Muscle layer of colon (tissue), 2 donors: ENCODE results near the gene TGFBR2.
A peak's percentile ranks its signal among the peaks of the same experiment; 100 is the strongest.

Experiments used
- H3K27ac ChIP-seq: one replicate; pipeline ENCODE4 v1.7.0; 2013; ENCODE audit warnings: low read depth, mild to moderate bottlenecking, low read length, moderate library complexity
- H3K27me3 ChIP-seq, 2 donors: one replicate each; pipeline ENCODE4 v1.7.0; 2013; ENCODE audit warnings: low read length in 2 of 2, mild to moderate bottlenecking in 2 of 2; ENCODE audit not compliant: insufficient read depth in 2 of 2, control insufficient read depth in 1 of 2
- H3K36me3 ChIP-seq: one replicate; pipeline ENCODE4 v1.7.0; 2013; ENCODE audit warnings: mild to moderate bottlenecking, low read length; ENCODE audit not compliant: insufficient read depth
- H3K4me1 ChIP-seq: one replicate; pipeline ENCODE4 v1.7.0; 2013; ENCODE audit warnings: mild to moderate bottlenecking, low read length; ENCODE audit not compliant: insufficient read depth
- H3K4me3 ChIP-seq, 2 donors: one replicate each; pipeline ENCODE4 v1.7.0; 2013; ENCODE audit warnings: low read length in 2 of 2, low read depth in 1 of 2, mild to moderate bottlenecking in 1 of 2, moderate library complexity in 1 of 2
- H3K9ac ChIP-seq: one replicate; pipeline ENCODE4 v1.7.0; 2013; ENCODE audit warnings: low read length
- H3K9me3 ChIP-seq: one replicate; pipeline ENCODE4 v1.7.0; 2013; ENCODE audit warnings: mild to moderate bottlenecking, low read length
- donor health status: abdominal sarcoma.
- donor health status: Adenocarcinoma of cecum.

The TGFBR2 gene

GRCh38 chr3:30632065-30632464 is 25.7 kb downstream of the TGFBR2 start:
- Histone ChIP-seq H3K27me3 (no peaks in the 10 kb centered on the region), H3K4me1 (peaks cover 92% of the 10 kb centered on the region), H3K27ac (no peak overlapping the region), H3K9me3 (no peaks in the 10 kb centered on the region), H3K9ac (no peak overlapping the region), H3K4me3 (no peak overlapping the region), H3K36me3 (peaks cover 12% of the 10 kb centered on the region)

DNA sequence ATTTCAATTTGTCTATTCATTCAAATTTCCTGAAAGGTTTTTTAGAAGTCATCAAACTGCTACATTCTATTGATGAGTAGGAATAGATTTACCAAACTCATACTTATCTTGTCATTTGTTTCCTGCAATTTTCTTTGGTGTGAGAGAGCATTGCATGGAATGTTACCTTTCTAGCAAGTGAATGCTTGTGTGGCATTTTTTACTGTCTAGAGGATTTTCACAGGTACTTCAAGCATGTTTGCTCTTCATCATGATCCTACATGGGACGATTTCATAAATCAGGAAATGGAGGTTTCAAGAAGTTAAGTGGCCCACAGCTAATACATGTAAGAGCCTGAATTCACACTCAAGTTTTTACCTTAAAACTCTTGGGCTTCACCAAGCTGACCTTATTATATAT is 26.1 kb downstream of the TGFBR2 start:
- Histone ChIP-seq H3K27ac (no peak overlapping the region), H3K9me3 (no peaks in the 10 kb centered on the region), H3K27me3 (no peaks in the 10 kb centered on the region), H3K4me3 (no peak overlapping the region), H3K9ac (no peak overlapping the region), H3K4me1 (peaks cover 87% of the 10 kb centered on the region), H3K36me3 (peaks cover 12% of the 10 kb centered on the region)

- peaks cover 81% of the 10 kb centered on the region for H3K4me1 ChIP-seq
- peaks cover 12% of the 10 kb centered on the region for H3K36me3 ChIP-seq
- H3K4me3 ChIP-seq = no peak overlapping the region
- H3K27ac ChIP-seq = peak overlapping the region; percentile 19
- no peaks in the 10 kb centered on the region for H3K9me3 ChIP-seq
- no peaks in the 10 kb centered on the region for H3K27me3 ChIP-seq
- H3K9ac ChIP-seq = no peak overlapping the region
Measured at GRCh38 chr3:30633718-30634117, 27.3 kb downstream of the TGFBR2 start.

GRCh38 chr3:30634761-30635735 is 28.6 kb downstream of the TGFBR2 start:
- H3K4me1 ChIP-seq = peaks cover 81% of the 10 kb centered on the region
- H3K9me3 ChIP-seq = no peaks in the 10 kb centered on the region
- H3K36me3 ChIP-seq = peaks cover 7% of the 10 kb centered on the region
- H3K9ac ChIP-seq = no peak overlapping the region
- H3K4me3 ChIP-seq = no peak overlapping the region
- no peaks in the 10 kb centered on the region for H3K27me3 ChIP-seq
- H3K27ac ChIP-seq = peak overlapping the region; percentile 31

DNA sequence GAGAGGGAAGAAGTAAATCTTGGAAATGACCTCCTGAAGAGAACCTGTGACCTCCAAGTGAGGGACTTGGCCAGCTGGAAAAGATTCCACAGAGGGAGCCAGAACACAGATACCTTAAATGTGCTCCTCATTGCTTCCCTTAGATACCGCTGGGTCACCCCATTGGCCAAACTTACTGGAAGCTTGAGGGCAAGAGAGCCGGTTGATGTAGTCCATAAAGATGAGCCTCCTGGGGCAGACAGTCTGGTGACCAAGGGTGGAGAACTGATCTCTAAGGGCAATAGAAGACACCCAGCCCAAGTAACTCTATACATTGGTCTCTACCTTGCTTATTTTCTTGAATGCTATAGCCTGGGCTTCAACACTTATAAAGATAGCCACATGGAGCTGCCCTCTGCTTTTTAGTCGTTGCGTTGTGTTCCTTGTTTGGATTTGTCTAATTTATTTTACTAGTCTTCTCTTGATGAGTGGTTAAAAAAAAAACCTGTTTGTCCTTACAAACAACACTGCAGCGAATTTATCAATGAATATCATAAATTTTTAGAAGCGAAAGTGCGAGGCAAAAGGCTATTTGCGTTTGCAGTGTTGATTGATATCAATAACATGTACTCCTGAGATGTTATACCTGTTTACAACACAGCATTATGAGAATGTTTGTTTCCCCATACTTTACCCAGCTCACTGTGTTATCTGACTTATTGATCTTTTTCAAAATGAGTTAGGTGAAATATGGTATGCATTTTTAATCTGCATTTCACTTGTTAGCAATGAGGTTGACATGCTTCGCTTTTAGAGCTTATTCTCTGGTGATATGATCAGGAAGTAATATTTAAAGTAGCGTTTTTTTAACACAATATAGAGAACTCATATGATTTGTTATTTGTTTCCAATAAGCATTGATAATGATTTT is 31.2 kb downstream of the TGFBR2 start:
- no peaks in the 10 kb centered on the region for H3K36me3 ChIP-seq
- no peak overlapping the region for H3K27ac ChIP-seq
- H3K9ac ChIP-seq = no peak overlapping the region
- peaks cover 77% of the 10 kb centered on the region for H3K4me1 ChIP-seq
- H3K9me3 ChIP-seq = no peaks in the 10 kb centered on the region
- no peak overlapping the region for H3K4me3 ChIP-seq
- no peaks in the 10 kb centered on the region for H3K27me3 ChIP-seq

DNA sequence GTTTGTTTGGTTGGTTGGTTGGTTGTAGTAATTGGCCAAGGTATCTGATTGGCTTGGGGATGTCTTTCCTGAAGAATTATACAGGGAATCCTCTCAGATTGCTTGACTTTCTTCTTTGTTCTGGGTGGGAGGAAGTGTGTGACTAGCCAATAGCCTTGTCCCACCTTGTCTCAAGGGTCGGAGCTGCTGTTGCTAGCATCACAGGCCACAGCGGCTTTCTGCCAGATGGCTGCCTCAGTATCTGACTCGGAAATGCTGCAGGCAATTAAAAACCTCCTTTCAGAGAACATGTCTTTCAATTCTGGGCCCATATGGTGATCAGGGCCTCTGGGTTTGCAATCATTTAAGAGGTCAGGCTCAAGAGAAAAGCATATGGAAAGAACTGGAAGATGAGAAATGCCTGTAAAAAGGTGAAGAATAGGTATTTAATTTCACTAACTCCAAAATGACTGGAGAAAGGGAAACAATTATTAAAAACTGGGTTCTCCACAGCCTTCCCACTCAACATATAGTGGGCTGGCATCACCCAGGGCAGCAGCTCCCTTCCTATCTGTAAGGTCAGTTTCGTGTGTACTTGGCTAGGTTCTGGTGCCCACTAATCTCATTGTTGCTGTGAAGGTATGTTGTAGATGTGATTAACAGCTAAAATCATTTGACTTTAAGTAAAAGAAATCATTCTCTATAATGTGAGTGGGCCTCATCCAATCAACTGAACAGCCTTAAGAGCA is 32.4 kb downstream of the TGFBR2 start:
- no peak overlapping the region for H3K27ac ChIP-seq

DNA sequence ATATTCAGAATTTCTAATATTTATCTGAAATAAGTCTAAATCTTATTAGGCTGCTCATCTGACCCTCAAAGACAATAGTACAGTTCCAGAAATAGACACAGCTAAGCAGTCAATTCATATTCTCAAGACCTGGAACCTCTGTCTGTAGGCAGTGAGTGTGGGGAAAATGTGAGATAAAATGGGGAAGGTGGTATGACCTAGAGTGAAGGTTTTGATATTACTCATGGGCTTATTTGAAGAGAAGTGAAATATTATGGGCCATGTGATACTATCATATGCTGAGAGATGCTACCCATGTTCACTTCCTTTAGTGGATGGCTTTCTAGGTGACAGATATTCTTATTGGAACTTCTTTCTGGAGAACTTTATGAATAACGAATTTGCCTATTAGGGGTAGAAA is 33.5 kb downstream of the TGFBR2 start:
- peaks cover 77% of the 10 kb centered on the region for H3K4me1 ChIP-seq
- H3K9ac ChIP-seq = no peak overlapping the region
- H3K27ac ChIP-seq = no peak overlapping the region
- no peak overlapping the region for H3K4me3 ChIP-seq
- H3K27me3 ChIP-seq = no peaks in the 10 kb centered on the region
- H3K36me3 ChIP-seq = peaks cover 3% of the 10 kb centered on the region
- no peaks in the 10 kb centered on the region for H3K9me3 ChIP-seq

More for the DNA sequence above, 32.4 kb downstream of the TGFBR2 start:
- no peak overlapping the region for H3K4me3 ChIP-seq
- H3K9me3 ChIP-seq = no peaks in the 10 kb centered on the region
- H3K36me3 ChIP-seq = no peaks in the 10 kb centered on the region
- H3K9ac ChIP-seq = no peak overlapping the region
- peaks cover 77% of the 10 kb centered on the region for H3K4me1 ChIP-seq
- H3K27me3 ChIP-seq = no peaks in the 10 kb centered on the region

- Histone ChIP-seq H3K9ac (no peak overlapping the region), H3K27ac (no peak overlapping the region), H3K27me3 (no peaks in the 10 kb centered on the region), H3K4me1 (peaks cover 72% of the 10 kb centered on the region), H3K4me3 (no peak overlapping the region), H3K9me3 (no peaks in the 10 kb centered on the region), H3K36me3 (peaks cover 10% of the 10 kb centered on the region)
Measured at GRCh38 chr3:30640851-30641250, 34.5 kb downstream of the TGFBR2 start.

DNA sequence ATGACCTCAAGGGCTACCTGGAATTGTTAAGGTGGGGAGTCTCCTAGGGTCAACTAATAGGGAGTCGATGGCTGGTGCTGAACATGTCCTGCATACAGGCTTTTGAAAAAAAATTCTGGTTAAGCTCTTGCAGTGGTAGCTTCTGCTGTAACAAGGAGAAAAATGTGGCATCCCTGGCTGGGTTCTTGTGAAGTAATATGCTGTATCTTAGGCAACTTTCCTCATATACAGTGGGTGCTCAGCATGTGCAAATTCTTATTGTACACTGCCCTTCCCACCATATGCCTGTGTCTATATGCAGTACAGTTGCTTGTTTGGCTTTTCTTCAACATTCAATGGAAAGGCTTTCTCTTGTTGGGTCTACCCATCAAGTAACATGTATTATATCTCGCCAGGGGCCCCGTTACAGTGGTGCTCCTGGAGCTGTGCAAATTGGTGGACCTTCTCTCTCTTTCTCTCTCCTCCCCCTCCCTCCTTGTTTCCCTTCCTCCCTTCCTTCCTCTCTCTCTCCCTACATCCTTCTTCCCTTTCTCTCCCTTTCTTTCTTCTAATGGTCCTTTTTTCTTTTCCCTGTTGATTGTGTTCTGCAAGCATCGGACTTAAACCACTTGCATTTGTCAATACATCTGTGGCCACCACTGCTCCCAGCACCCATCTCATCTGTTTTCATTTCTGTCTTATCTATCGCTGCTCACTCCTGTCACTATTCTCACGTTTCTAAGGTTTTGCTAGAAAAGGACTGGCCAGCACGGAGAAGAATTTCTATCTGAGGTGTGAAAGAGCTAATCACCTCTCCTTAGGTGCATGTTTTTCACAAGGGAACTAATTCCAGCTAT is 35.2 kb downstream of the TGFBR2 start:
- peak overlapping the region; percentile 27 for H3K27ac ChIP-seq

GRCh38 chr3:30642849-30643361 is 36.5 kb downstream of the TGFBR2 start:
- no peaks in the 10 kb centered on the region for H3K27me3 ChIP-seq
- H3K4me3 ChIP-seq = no peak overlapping the region
- H3K9ac ChIP-seq = no peak overlapping the region
- H3K4me1 ChIP-seq = peaks cover 66% of the 10 kb centered on the region
- H3K36me3 ChIP-seq = peaks cover 25% of the 10 kb centered on the region
- H3K27ac ChIP-seq = peak overlapping the region; percentile 48
- H3K9me3 ChIP-seq = no peaks in the 10 kb centered on the region

More for the DNA sequence above, 35.2 kb downstream of the TGFBR2 start:
- Histone ChIP-seq H3K4me3 (no peak overlapping the region), H3K27me3 (no peaks in the 10 kb centered on the region), H3K9me3 (no peaks in the 10 kb centered on the region), H3K36me3 (peaks cover 18% of the 10 kb centered on the region), H3K4me1 (peaks cover 66% of the 10 kb centered on the region), H3K9ac (no peak overlapping the region)
